HG03342 (cell line): ENCODE data around the gene CIAPIN1.

Experiments used
- ATAC-seq: cut with Tn5 transposase; IDR thresholded peaks from one replicate; pipeline ENCODE4 v1.9.1; 2021; ENCODE audit warnings: mild to moderate bottlenecking, moderate library complexity; ENCODE audit not compliant: unreplicated experiment

Gene CIAPIN1

GRCh38 chr16:57476546-57477410, 29.6 kb upstream of the CIAPIN1 start:
- ATAC-seq, result no peak

- peak; percentile 98 for ATAC-seq
Observed at GRCh38 chr16:57475711-57476339, 28.6 kb upstream of the CIAPIN1 start.

- ATAC-seq, result no peak
Observed at GRCh38 chr16:57474671-57475661, 27.8 kb upstream of the CIAPIN1 start.

DNA sequence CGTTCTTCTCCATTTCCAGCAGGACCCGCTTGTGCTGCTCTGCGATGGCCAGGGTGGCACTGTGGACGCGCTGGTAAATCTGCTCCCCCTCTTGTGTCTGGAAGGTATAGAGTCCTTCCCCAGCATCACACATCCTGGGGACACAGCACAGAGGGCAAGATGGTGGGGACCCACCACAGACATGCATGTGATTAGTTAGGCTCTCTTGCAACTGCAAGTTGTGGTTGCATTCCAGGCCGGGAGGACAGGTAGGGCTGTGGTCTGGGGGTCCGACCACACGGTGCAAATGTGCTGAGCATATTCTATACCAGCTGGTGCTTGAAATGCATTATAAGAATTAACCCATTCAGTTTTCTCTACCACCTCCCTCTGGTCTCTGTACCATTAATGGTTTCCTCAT, 26.7 kb upstream of the CIAPIN1 start:
- no peak for ATAC-seq

- ATAC-seq, result no peak
Observed at GRCh38 chr16:57473176-57473840, 26.1 kb upstream of the CIAPIN1 start.

GRCh38 chr16:57472665-57473060, 25.5 kb upstream of the CIAPIN1 start:
- ATAC-seq, result no peak

GRCh38 chr16:57471852-57472664, 24.9 kb upstream of the CIAPIN1 start:
- ATAC-seq, result no peak

GRCh38 chr16:57471209-57471608, 24.0 kb upstream of the CIAPIN1 start:
- ATAC-seq, result no peak

DNA sequence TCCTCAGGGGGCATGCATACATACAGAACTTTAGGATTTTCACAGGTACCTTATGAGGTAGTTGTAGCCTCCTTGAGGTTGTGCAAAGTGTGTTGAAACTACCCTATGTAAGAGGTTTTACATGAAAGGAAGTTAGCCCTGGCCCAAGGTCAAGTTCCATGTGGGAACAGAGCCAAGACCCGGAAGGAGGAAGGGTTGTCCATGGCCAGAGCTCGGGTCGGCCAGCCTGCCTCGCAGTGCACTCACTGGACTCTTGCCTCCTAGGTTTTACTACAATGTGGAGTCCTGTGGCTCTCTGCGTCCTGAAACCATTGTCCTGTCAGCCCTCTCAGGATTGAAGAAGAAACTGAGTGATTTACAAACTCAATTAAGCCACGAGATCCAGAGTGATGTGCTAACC, 23.5 kb upstream of the CIAPIN1 start:
- no peak for ATAC-seq

DNA sequence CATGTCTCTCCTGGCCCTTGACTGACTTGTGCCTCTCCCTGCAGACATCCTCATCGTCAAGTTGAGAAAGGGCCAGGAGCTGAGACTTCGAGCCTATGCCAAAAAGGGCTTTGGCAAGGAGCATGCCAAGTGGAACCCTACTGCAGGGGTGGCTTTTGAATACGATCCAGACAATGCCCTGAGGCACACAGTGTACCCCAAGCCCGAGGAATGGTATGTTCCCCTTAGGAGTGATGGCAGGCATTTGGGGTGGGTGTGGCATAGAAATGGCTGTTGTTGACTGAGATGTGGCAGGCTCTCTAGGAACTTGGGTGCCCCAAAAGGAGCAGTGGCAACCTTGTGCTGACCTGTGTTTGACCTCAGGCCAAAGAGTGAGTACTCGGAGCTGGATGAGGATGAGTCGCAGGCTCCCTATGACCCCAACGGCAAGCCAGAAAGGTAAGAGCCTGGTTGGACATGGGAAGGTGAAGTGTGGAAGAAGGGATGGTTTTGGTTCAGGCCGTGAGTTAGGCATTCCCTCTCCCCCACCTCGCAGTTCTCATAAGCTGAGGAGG, 22.8 kb upstream of the CIAPIN1 start:
- no peak for ATAC-seq

- ATAC-seq, result no peak
Observed at GRCh38 chr16:57469046-57469445, 21.9 kb upstream of the CIAPIN1 start.

GRCh38 chr16:57468346-57468745, 21.2 kb upstream of the CIAPIN1 start:
- no peak for ATAC-seq

- ATAC-seq, result no peak
Observed at GRCh38 chr16:57464523-57464922, 17.3 kb upstream of the CIAPIN1 start.

DNA sequence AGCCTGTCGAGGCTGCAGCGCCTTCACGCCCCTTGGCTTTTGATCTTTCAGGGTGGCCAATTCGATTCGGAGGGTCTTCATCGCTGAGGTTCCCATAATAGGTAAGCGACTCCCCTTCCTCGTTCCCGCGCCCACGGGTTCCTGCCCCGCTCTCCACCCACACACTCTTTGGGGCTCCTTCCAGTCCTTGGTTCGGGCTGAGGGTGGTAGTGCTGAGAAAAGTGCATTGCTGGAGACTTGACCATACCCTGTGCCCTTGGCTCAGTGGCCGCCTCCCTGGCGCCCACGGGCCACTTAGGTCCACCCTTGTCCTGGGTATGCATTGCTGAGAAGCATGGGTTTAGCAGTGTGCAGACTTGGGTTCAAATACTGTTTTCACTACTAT, 15.8 kb upstream of the CIAPIN1 start:
- ATAC-seq, result peak; percentile 3

DNA sequence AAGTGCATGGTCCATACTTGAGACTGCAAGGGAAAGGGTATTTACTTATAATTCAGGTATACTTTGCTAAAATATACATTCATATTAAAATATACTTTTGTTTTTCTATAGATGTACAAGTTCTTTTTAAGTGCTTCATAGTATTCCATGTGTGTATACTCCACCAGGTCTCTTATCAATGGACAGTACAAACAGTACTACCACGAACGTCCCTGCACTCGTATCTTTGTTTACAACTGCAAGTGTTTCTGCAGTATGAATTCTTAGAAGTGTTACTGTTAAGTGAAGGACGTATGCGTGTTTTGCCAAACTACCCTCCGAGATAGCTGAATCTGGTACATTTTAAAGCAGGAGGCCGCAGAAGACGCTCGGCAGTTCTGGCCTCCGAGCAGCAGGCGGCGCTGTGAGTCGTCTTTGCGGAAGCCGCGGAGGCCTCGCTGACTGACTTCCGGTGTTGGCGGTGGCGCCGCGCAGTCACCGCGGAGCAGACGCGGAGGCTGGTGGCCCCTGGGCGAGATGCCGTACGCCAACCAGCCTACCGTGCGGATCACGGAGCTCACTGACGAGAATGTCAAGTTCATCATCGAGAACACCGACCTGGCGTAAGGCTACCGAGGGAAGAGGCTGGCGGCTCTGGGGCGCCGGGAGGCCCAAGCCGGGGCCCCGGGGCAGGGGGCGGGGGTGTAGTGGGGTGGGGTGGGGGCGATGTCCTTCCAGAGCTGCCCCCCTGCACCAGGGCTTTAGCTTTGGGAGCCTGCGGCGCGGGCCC, 15.2 kb upstream of the CIAPIN1 start, which contains the start of gene POLR2C:
Gene POLR2C, plus strand, starts transcription at position 471 of the 769 bp plus-strand sequence. Its CDS starts 46 bp downstream, at position 517.
- peak; percentile 90 for ATAC-seq

- ATAC-seq, result no peak
Observed at GRCh38 chr16:57452021-57452420, 4.8 kb upstream of the CIAPIN1 start.

DNA sequence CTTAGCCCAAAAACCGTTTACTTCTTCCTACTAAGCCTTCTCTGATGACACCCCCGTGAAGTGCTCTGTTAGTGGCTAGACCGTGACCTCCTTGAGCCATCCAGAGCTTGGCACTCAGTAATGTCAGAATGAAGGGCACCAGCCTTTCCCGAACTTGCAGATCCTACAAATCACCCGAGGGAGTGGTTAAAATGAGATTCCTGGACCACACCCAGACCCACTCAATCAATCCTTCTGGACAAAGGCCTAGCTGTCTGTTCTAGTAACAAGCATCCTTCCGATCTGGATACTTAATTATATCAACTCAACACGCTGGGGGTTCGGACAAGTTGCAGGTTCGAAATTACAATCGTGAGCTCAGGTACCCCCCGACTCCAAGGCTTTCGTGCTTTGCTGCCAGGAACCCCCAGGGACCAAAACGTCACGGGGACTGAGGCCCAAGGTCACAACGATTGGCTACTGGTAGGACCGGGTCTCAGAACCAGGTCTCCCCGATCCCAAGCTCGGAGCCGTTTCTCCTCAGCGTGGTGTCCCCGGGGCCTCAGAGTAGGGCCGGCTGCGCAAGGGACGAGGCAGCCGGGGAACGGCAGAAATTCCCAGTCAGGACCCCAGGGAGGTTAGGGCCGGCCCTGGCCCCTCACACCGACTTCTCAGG, 527 bp downstream of the CIAPIN1 start:
- ATAC-seq, result peak; percentile 39

DNA sequence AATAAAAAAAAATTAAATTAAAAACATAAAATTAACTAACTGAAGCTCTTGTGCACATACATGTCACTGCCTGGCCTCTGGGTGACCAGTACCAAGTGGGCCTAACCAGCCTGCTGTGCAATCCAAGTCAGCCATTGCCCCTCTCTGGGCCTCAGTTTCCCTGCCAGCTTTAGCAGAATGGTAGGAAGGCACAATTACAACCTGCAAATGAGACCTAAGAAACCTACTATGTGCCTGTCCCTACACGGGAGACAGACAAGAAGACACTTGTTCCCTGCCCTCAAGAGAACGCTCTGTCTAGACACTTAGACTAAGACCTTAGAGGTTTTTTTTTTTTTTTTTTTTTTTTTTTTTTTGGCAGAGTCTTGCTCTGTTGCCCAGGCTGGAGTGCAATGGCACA, 1.7 kb downstream of the CIAPIN1 start:
- ATAC-seq, result no peak
